KBM-7 (cell line): ENCODE results near the gene SEPTIN5.

ENCODE experiments used
- DNase-seq: peaks from one replicate; pipeline ENCODE4 v3.0.0-alpha.2; 2015
- in situ Hi-C: fragments of 300-500 bp; cut with MboI; formaldehyde crosslinking; loops from 2 replicates; pipeline ENCODE4 v1.14.3; 2020; ENCODE audit warnings: low sequenced_read_pairs, low pct_unique_long_range_greater_than_20kb, mixed read lengths

The SEPTIN5 gene

GRCh38 chr22:19742160-19743066 lies 28.1 kb downstream of the SEPTIN5 start:
- in situ Hi-C loops, result no loop called here

GRCh38 chr22:19743081-19743480 lies 28.8 kb downstream of the SEPTIN5 start:
- in situ Hi-C loops, result no loop called here
- no peak for DNase-seq

More at GRCh38 chr22:19742160-19743066, 28.1 kb downstream of the SEPTIN5 start:
- no peak for DNase-seq

GRCh38 chr22:19743651-19744050 lies 29.3 kb downstream of the SEPTIN5 start:
- no peak for DNase-seq
- in situ Hi-C loops, result no loop called here

GRCh38 chr22:19744350-19745006 lies 30.2 kb downstream of the SEPTIN5 start:
- DNase-seq, result no peak
- in situ Hi-C loops, result no loop called here

- DNase-seq, result no peak
Measured at GRCh38 chr22:19745155-19746101, 31.1 kb downstream of the SEPTIN5 start.

GRCh38 chr22:19746726-19747125 lies 32.4 kb downstream of the SEPTIN5 start:
- in situ Hi-C loops, result no loop called here
- no peak for DNase-seq

More at GRCh38 chr22:19745155-19746101, 31.1 kb downstream of the SEPTIN5 start:
- in situ Hi-C loops, result no loop called here

- DNase-seq, result no peak
- in situ Hi-C loops, result no loop called here
Measured at GRCh38 chr22:19747551-19747950, 33.2 kb downstream of the SEPTIN5 start.

- in situ Hi-C loops, result no loop called here
- no peak for DNase-seq
Measured at GRCh38 chr22:19748139-19748538, 33.8 kb downstream of the SEPTIN5 start.

- in situ Hi-C loops, result no loop called here
- peak; percentile 11 for DNase-seq
Measured at GRCh38 chr22:19748991-19749664, 34.8 kb downstream of the SEPTIN5 start.

- DNase-seq, result no peak
- in situ Hi-C loops, result loop anchor here (10.0 kb wide), 1 partner anchor 165 kb away; no protein-coding TSS in a partner anchor
Measured at GRCh38 chr22:19749876-19750275, 35.6 kb downstream of the SEPTIN5 start.

- no peak for DNase-seq
- in situ Hi-C loops, result loop anchor here (10.0 kb wide), 1 partner anchor 164 kb away; no protein-coding TSS in a partner anchor
Measured at GRCh38 chr22:19750507-19751490, 36.5 kb downstream of the SEPTIN5 start.

GRCh38 chr22:19751497-19752245 lies 37.4 kb downstream of the SEPTIN5 start:
- DNase-seq, result no peak
- in situ Hi-C loops, result loop anchor here (10.0 kb wide), 1 partner anchor 163 kb away; no protein-coding TSS in a partner anchor

GRCh38 chr22:19753090-19753842 lies 39.0 kb downstream of the SEPTIN5 start:
- no peak for DNase-seq
- in situ Hi-C loops, result loop anchor here (10.0 kb wide), 1 partner anchor 162 kb away; no protein-coding TSS in a partner anchor

GRCh38 chr22:19753996-19754700 lies 39.8 kb downstream of the SEPTIN5 start:
- in situ Hi-C loops, result loop anchor here (10.0 kb wide), 1 partner anchor 161 kb away; no protein-coding TSS in a partner anchor
- no peak for DNase-seq

GRCh38 chr22:19754701-19755144 lies 40.4 kb downstream of the SEPTIN5 start:
- no peak for DNase-seq
- in situ Hi-C loops, result loop anchor here (10.0 kb wide), 1 partner anchor 160 kb away; no protein-coding TSS in a partner anchor
